ENCODE data around the gene FXYD5. TPM values are rescaled to one million over a fixed set of nuclear protein-coding genes. Genes with fewer than 3 reads are reported as not detected.

The FXYD5 gene
- total RNA-seq, 6 experiments from 2014 or later = 317 to 417 (median 353) TPM

DNA sequence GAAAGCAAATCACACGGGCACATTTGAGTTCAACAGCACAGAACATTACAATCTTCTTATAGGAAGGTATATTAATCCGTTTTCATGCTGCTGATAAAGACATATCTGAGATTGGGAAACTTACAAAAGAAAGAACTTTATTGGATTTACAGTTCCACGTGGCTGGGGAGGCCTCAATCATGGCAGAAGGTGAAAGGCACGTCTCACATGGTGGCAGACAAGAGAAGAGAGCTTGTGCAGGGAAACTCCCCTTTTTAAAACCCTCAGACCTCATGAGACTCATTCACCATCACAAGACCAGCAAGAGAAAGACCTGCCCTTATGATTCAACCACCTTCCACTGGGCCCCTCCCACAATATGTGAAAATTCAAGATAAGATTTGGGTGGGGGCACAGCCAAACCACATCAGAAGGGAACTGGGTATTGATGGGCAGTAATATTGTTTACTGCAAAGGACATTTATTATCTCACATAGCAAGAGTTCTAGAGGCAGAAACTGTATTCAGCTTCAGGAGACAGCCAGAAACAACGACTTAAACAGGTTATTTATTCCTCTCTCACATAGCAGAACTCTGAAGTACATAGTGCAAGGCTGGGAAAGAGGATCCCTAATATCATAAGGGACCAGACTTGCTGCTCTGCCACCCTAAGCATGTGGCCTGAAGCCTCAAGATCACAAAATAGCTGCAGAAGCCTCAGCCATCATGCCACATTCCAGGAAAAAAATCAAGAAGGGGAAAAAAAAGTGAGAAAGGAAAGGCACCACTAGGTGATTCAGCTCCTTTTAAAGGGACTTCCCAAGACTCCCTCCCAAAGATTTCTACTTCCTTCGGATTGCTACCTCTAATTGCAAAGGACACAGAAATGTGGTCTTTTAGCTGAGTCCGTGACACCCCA, 23.1 kb downstream of the FXYD5 start:
- no peak overlapping the region for H3K4me3 Mint-ChIP-seq

DNA sequence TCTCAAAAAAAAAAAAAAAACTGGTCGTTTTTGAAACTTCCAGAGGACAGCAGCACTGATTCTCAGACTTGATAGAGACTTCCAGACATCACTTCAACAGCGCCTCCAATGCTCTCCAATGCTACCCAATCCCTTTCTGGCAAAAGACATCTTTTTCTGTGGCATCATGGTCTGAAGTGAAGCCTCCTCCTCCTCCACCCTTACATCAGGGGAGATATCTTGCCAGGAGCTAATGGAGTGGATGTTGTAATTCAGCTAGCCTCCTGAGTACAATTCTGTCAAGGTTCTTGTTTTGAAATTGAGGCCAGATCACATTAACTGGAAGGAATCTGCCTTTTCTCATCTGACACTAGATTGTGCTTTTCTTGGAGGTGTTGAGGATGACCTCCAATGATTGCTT, 24.2 kb downstream of the FXYD5 start:
- Mint-ChIP-seq H3K27ac (no peak overlapping the region), H3K9me3 (peaks cover 5% of the 10 kb centered on the region), H3K36me3 (ENCODE audit: low read depth) (no peaks in the 10 kb centered on the region), H3K27me3 (ENCODE audit: insufficient read depth) (peaks cover 29% of the 10 kb centered on the region), H3K4me3 (no peak overlapping the region), H3K4me1 (ENCODE audit: low read depth) (peaks cover 18% of the 10 kb centered on the region)
- TF ChIP-seq, protein P1, sequence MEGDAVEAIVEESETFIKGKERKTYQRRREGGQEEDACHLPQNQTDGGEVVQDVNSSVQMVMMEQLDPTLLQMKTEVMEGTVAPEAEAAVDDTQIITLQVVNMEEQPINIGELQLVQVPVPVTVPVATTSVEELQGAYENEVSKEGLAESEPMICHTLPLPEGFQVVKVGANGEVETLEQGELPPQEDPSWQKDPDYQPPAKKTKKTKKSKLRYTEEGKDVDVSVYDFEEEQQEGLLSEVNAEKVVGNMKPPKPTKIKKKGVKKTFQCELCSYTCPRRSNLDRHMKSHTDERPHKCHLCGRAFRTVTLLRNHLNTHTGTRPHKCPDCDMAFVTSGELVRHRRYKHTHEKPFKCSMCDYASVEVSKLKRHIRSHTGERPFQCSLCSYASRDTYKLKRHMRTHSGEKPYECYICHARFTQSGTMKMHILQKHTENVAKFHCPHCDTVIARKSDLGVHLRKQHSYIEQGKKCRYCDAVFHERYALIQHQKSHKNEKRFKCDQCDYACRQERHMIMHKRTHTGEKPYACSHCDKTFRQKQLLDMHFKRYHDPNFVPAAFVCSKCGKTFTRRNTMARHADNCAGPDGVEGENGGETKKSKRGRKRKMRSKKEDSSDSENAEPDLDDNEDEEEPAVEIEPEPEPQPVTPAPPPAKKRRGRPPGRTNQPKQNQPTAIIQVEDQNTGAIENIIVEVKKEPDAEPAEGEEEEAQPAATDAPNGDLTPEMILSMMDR (IDR thresholded peaks at IDR 0.05) = no peak
- DNase-seq = no peak

More for the DNA sequence above, 23.1 kb downstream of the FXYD5 start:
- H3K9me3 Mint-ChIP-seq = peaks cover 5% of the 10 kb centered on the region
- peaks cover 18% of the 10 kb centered on the region for H3K4me1 Mint-ChIP-seq (ENCODE audit: low read depth)
- no peak for DNase-seq
- no peak overlapping the region for H3K27ac Mint-ChIP-seq
- peaks cover 25% of the 10 kb centered on the region for H3K27me3 Mint-ChIP-seq (ENCODE audit: insufficient read depth)
- H3K36me3 Mint-ChIP-seq (ENCODE audit: low read depth) = 0 out of 2 replicates have a peak, but pooled peaks cover 5% of the 10 kb centered on the region
- TF ChIP-seq, protein P1 (IDR thresholded peaks at IDR 0.05) = no peak

DNA sequence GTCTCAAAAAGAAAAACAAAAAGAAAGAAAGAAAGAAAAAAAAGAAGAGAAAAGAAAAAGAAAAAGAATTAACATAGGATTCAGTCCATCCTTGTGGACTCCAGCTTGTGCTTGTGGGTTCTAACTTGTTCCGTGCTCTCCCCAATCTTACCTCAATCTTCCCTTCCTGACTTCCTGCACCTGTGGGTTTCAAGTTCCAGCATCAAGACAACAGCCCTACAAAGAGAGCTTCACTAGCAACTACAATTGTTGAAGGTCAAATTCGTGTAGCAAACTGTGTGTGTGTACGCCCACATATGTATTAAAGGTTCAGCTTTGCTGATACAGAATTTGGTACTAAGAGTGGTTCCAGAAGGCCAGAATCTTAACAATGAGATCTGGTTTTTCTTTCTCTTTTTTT, 25.3 kb downstream of the FXYD5 start:
- H3K9me3 Mint-ChIP-seq = peaks cover 10% of the 10 kb centered on the region
- H3K4me3 Mint-ChIP-seq = no peak overlapping the region
- TF ChIP-seq, protein P1 (IDR thresholded peaks at IDR 0.05) = no peak
- no peak for DNase-seq
- peaks cover 17% of the 10 kb centered on the region for H3K4me1 Mint-ChIP-seq (ENCODE audit: low read depth)
- H3K27me3 Mint-ChIP-seq (ENCODE audit: insufficient read depth) = peaks cover 27% of the 10 kb centered on the region
- no peaks in the 10 kb centered on the region for H3K36me3 Mint-ChIP-seq (ENCODE audit: low read depth)
- no peak overlapping the region for H3K27ac Mint-ChIP-seq

DNA sequence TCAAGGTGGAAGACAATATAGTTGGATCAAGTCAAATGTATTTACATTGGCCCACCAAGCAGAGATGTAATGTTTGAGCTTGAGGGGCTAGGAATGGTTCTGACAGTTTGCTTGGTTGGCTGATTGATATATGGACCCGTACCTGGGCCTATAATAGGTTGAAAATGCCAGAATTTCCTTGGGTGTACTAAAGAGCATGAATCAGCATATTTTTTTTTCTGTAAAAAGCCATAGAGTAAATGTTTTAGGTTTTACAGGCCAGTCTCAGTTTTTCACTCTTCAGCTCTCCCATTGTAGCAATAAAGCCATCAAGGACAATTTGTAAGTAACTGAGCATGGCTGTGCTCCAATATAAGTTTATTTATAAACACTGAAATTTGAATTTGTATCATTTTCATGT, 26.9 kb downstream of the FXYD5 start:
- peaks cover 10% of the 10 kb centered on the region for H3K9me3 Mint-ChIP-seq
- DNase-seq = no peak
- H3K27me3 Mint-ChIP-seq (ENCODE audit: insufficient read depth) = peaks cover 27% of the 10 kb centered on the region
- H3K4me1 Mint-ChIP-seq (ENCODE audit: low read depth) = peaks cover 1% of the 10 kb centered on the region
- no peak overlapping the region for H3K4me3 Mint-ChIP-seq
- TF ChIP-seq, protein P1 (IDR thresholded peaks at IDR 0.05) = no peak
- H3K27ac Mint-ChIP-seq = no peak overlapping the region
- no peaks in the 10 kb centered on the region for H3K36me3 Mint-ChIP-seq (ENCODE audit: low read depth)

DNA sequence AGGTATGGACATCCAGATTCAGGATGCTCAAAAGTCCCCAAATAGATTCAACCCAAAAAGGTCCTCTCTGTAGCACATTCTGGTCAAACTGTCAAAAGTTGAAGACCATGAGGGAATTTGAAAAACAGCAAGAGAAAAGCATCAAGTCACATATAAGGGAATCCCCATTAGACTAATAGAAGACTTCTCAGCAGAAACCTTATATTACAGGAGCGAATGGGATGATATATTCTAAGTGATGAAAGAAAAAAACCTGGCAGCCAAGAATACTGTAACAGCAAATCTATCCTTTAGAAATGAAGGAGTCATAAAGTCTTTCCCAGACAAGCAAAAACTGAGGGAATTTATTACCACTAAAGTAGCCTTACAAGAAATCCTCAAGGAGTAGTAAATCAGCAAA, 29.7 kb downstream of the FXYD5 start:
- DNase-seq = no peak
- TF ChIP-seq, protein P1 (IDR thresholded peaks at IDR 0.05) = no peak
- Mint-ChIP-seq H3K4me3 (no peak overlapping the region), H3K36me3 (ENCODE audit: low read depth) (no peaks in the 10 kb centered on the region), H3K4me1 (ENCODE audit: low read depth) (no peaks in the 10 kb centered on the region), H3K9me3 (peaks cover 5% of the 10 kb centered on the region; the same call in 1 of the 2 replicates), H3K27ac (no peak overlapping the region), H3K27me3 (ENCODE audit: insufficient read depth) (peaks cover 12% of the 10 kb centered on the region)

Measured in HFFc6 (cell line).